Endothelial cell of umbilical vein (primary cell): Measurements from ENCODE around the gene TMEM164.

Experiments
- EZH2 ChIP-seq: IDR thresholded peaks from 2 replicates; pipeline ENCODE4 v1.6.1; 2012; ENCODE audit warnings: borderline replicate concordance, low read depth, mild to moderate bottlenecking, moderate library complexity, low read length, inconsistent platforms; ENCODE audit not compliant: severe bottlenecking
- JUN ChIP-seq: IDR thresholded peaks from 2 replicates; pipeline ENCODE4 v1.6.1; 2011; ENCODE audit warnings: borderline replicate concordance, low read depth; ENCODE audit not compliant: insufficient read length, insufficient read depth
- MYC ChIP-seq: IDR thresholded peaks from one replicate; pipeline ENCODE4 v1.6.1; 2011; ENCODE audit warnings: mild to moderate bottlenecking, low read depth, low read length
- POLR2A ChIP-seq: IDR thresholded peaks from 2 replicates; pipeline ENCODE4 v1.6.1; 2012; ENCODE audit warnings: low read depth, mild to moderate bottlenecking, control low read depth, low read length
- POLR2AphosphoS5 ChIP-seq: IDR thresholded peaks from 2 replicates; pipeline ENCODE4 v1.6.1; 2012; ENCODE audit warnings: low read depth, mild to moderate bottlenecking, control low read depth, low read length, moderate library complexity; ENCODE audit not compliant: insufficient read depth
- TF ChIP-seq, protein P1 (sequence below), 2 donors: IDR thresholded peaks; 1 replicate in 1 of 2; 2 replicates in 1 of 2; pipeline ENCODE4 v1.5.1; 2011; ENCODE audit warnings: low read length in 2 of 2, mild to moderate bottlenecking in 2 of 2, moderate library complexity in 2 of 2, control low read depth in 1 of 2, inconsistent platforms in 1 of 2, low read depth in 1 of 2; ENCODE audit not compliant: insufficient read depth in 1 of 2; ENCODE audit errors: extremely low read depth in 1 of 2
- TF ChIP-seq, protein P2 (sequence below): IDR thresholded peaks from 2 replicates; pipeline ENCODE4 v1.6.1; 2011; ENCODE audit not compliant: insufficient read depth, insufficient read length

DNA sequence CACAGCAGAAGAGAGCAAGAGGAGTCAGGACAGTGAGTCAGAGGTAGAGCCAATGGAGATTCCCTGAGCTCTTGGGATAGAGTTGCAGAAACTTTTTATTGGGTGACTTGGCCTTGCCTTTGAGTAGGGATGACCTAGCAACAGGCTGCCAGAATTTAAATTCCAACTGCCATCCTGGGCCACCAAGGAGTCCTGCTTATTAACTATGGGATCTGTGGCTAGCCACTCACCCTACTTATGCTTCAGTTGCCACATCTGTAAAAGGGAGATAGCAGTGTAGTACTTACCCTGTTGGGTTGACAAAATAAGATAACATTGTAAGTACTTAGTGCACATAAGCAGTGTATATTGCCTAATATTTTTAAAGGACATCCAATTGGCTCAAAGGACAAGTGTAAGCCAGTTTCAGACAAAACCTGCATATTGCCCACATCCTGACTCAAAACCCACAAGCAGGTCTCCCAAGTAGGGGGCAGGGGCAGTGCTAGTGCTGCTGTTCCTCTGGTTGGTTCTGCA, 43.5 kb upstream of the TMEM164 start:
- TF ChIP-seq JUN (no peak), MYC (no peak), EZH2 (no peak), POLR2AphosphoS5 (no peak), POLR2A (no peak)
- TF ChIP-seq, protein P1, sequence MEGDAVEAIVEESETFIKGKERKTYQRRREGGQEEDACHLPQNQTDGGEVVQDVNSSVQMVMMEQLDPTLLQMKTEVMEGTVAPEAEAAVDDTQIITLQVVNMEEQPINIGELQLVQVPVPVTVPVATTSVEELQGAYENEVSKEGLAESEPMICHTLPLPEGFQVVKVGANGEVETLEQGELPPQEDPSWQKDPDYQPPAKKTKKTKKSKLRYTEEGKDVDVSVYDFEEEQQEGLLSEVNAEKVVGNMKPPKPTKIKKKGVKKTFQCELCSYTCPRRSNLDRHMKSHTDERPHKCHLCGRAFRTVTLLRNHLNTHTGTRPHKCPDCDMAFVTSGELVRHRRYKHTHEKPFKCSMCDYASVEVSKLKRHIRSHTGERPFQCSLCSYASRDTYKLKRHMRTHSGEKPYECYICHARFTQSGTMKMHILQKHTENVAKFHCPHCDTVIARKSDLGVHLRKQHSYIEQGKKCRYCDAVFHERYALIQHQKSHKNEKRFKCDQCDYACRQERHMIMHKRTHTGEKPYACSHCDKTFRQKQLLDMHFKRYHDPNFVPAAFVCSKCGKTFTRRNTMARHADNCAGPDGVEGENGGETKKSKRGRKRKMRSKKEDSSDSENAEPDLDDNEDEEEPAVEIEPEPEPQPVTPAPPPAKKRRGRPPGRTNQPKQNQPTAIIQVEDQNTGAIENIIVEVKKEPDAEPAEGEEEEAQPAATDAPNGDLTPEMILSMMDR (IDR thresholded peaks at IDR 0.05; ENCODE audit: extremely low read depth in 1 of 2, insufficient read depth in 1 of 2, low read depth in 1 of 2, low read length in 2 of 2): no peak
- TF ChIP-seq, protein P2, sequence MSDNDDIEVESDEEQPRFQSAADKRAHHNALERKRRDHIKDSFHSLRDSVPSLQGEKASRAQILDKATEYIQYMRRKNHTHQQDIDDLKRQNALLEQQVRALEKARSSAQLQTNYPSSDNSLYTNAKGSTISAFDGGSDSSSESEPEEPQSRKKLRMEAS: no peak
